Upper lobe of right lung (tissue), 1 donor: ENCODE measurements around the gene ARHGAP40. TPM values are rescaled to one million over a fixed set of nuclear protein-coding genes. Genes with fewer than 3 reads are reported as not detected.

Experiments
- ATAC-seq: fragments of 200-7000 bp; cut with Tn5 transposase; one replicate; pipeline ENCODE4 v1.9.1; 2020; ENCODE audit warnings: mild to moderate bottlenecking, moderate library complexity
- DNase-seq: peaks from one replicate; pipeline ENCODE4 v3.0.0-alpha.2; 2020
- H3K27ac ChIP-seq: fragments of 200-600 bp; one replicate; pipeline ENCODE4 v1.8.0; 2022
- H3K27me3 ChIP-seq: fragments of 200-600 bp; one replicate; pipeline ENCODE4 v1.8.0; 2022; ENCODE audit warnings: mild to moderate bottlenecking
- H3K36me3 ChIP-seq: fragments of 200-600 bp; one replicate; pipeline ENCODE4 v1.8.0; 2022
- H3K4me1 ChIP-seq: fragments of 200-600 bp; one replicate; pipeline ENCODE4 v1.8.0; 2022
- H3K4me3 ChIP-seq: fragments of 200-600 bp; one replicate; pipeline ENCODE4 v1.8.0; 2022; ENCODE audit warnings: mild to moderate bottlenecking
- H3K9me3 ChIP-seq: fragments of 200-600 bp; one replicate; pipeline ENCODE4 v1.8.0; 2022
- CTCF ChIP-seq: fragments of 200-600 bp; IDR thresholded peaks from one replicate; pipeline ENCODE4 v1.8.0; 2022; ENCODE audit warnings: antibody characterized with exemption
- intact Hi-C: fragments of 100-400 bp; cut with DNase I; formaldehyde crosslinking; loops from one replicate; pipeline ENCODE4 v1.11.0; 2022
- total RNA-seq: library from RNA; stranded (reverse); fragmentation: NEBNext Ultra II Directional; extraction: Animal tissue kit (Norgen Biotek cat#: 25700); gene quantifications from one replicate; pipeline ENCODE4 v1.2.1, GENCODE V29; 2021
- donor health status: DM: no; HTN: yes; CAD: no; lungs with severe emphysema.

ARHGAP40 gene
- total RNA-seq, 1 donor from 2014 or later: 0.72 TPM

GRCh38 chr20:38698541-38698940, 96.9 kb downstream of the ARHGAP40 start:
- TF ChIP-seq CTCF: no peak
- Histone ChIP-seq H3K27ac (no peak overlapping the region), H3K4me3 (no peak overlapping the region), H3K36me3 (no peaks in the 10 kb centered on the region), H3K4me1 (no peaks in the 10 kb centered on the region), H3K27me3 (peaks cover 37% of the 10 kb centered on the region), H3K9me3 (no peaks in the 10 kb centered on the region)
- intact Hi-C loops: no loop called here
- ATAC-seq: no peak
- no peak for DNase-seq

GRCh38 chr20:38700141-38700540, 98.5 kb downstream of the ARHGAP40 start:
- Histone ChIP-seq H3K4me1 (no peaks in the 10 kb centered on the region), H3K36me3 (no peaks in the 10 kb centered on the region), H3K27me3 (peaks cover 37% of the 10 kb centered on the region), H3K27ac (no peak overlapping the region), H3K9me3 (no peaks in the 10 kb centered on the region), H3K4me3 (no peak overlapping the region)
- no peak for ATAC-seq
- DNase-seq: no peak
- TF ChIP-seq CTCF: no peak
- intact Hi-C loops: no loop called here

Other genes with a start within 250 kb of the ARHGAP40 start
- gene SNHG17, start 166.5 kb upstream of the ARHGAP40 start, total RNA-seq: 23.8 TPM
- 35.4 TPM for gene RALGAPB, start 129.0 kb upstream of the ARHGAP40 start, total RNA-seq
- gene ADIG, start 20.6 kb upstream of the ARHGAP40 start, total RNA-seq: not detected
- not detected for gene SLC32A1, start 122.7 kb downstream of the ARHGAP40 start, total RNA-seq
- gene ACTR5, start 146.7 kb downstream of the ARHGAP40 start, total RNA-seq: 7.0 TPM
- gene PPP1R16B, start 203.9 kb downstream of the ARHGAP40 start, total RNA-seq: 22.1 TPM